Stimulated activated CD8-positive, alpha-beta memory T cell treated with anti-CD3 and anti-CD28 coated beads, Interleukin-2, amount 100 ng/mL, for 1 hour (primary cell): ENCODE results near the gene MCTP1.

Experiments used
- DNase-seq, 2 donors: peaks; one replicate each; pipeline ENCODE4 v3.0.0-alpha.2; 2020; ENCODE audit warnings: low read depth in 2 of 2

MCTP1 gene

GRCh38 chr5:95114902-95115301 lies 170.0 kb downstream of the MCTP1 start:
- no peak for DNase-seq

- DNase-seq, result no peak
Observed at GRCh38 chr5:95114305-95114704, 170.6 kb downstream of the MCTP1 start.

- DNase-seq, result no peak
Observed at GRCh38 chr5:95113489-95113888, 171.4 kb downstream of the MCTP1 start.

GRCh38 chr5:95111141-95111540 lies 173.8 kb downstream of the MCTP1 start:
- no peak for DNase-seq

GRCh38 chr5:95110118-95110517 lies 174.8 kb downstream of the MCTP1 start:
- DNase-seq, result no peak

GRCh38 chr5:95107138-95107537 lies 177.8 kb downstream of the MCTP1 start:
- no peak for DNase-seq

- DNase-seq, result no peak
Observed at GRCh38 chr5:95105638-95106037, 179.3 kb downstream of the MCTP1 start.

GRCh38 chr5:95102687-95103086 lies 182.2 kb downstream of the MCTP1 start:
- no peak for DNase-seq

- no peak for DNase-seq
Observed at GRCh38 chr5:95102080-95102479, 182.8 kb downstream of the MCTP1 start.

- no peak for DNase-seq
Observed at GRCh38 chr5:95100551-95100950, 184.3 kb downstream of the MCTP1 start.

- no peak for DNase-seq
Observed at GRCh38 chr5:95098012-95098411, 186.9 kb downstream of the MCTP1 start.

GRCh38 chr5:95093211-95093610 lies 191.7 kb downstream of the MCTP1 start:
- DNase-seq, result no peak

GRCh38 chr5:95090774-95091173 lies 194.1 kb downstream of the MCTP1 start:
- DNase-seq, result no peak

GRCh38 chr5:95087816-95088317 lies 197.0 kb downstream of the MCTP1 start:
- DNase-seq, result no peak

GRCh38 chr5:95086927-95087815 lies 197.7 kb downstream of the MCTP1 start:
- no peak for DNase-seq

GRCh38 chr5:95084757-95085156 lies 200.1 kb downstream of the MCTP1 start:
- DNase-seq, result no peak

GRCh38 chr5:95083606-95084005 lies 201.3 kb downstream of the MCTP1 start:
- DNase-seq, result no peak

- no peak for DNase-seq
Observed at GRCh38 chr5:95081982-95082381, 202.9 kb downstream of the MCTP1 start.

- DNase-seq, result no peak
Observed at GRCh38 chr5:95081500-95081960, 203.4 kb downstream of the MCTP1 start.

- no peak for DNase-seq
Observed at GRCh38 chr5:95080441-95080840, 204.5 kb downstream of the MCTP1 start.

- DNase-seq, result no peak
Observed at GRCh38 chr5:95080030-95080429, 204.9 kb downstream of the MCTP1 start.

GRCh38 chr5:95078868-95079267 lies 206.0 kb downstream of the MCTP1 start:
- DNase-seq, result no peak

- no peak for DNase-seq
Observed at GRCh38 chr5:95076395-95077185, 208.3 kb downstream of the MCTP1 start.
